Peyer's patch (tissue), 4 donors: ENCODE results near the gene AIF1L.

ENCODE experiments used
- CTCF ChIP-seq, 6 experiments: fragments of 450-650 bp in 4 of 6; fragments of 200-600 bp in 2 of 6; sonication (generic) in 1 of 6; IDR thresholded peaks; one replicate each; pipeline ENCODE4 v1.5.1; 2017 to 2019; ENCODE audit warnings: antibody characterized with exemption in 6 of 6, mild to moderate bottlenecking in 3 of 6, moderate library complexity in 1 of 6
- POLR2A ChIP-seq, 2 donors: fragments of 450-650 bp; IDR thresholded peaks; one replicate each; pipeline ENCODE4 v1.5.1; 2017; ENCODE audit warnings: antibody characterized with exemption in 2 of 2, mild to moderate bottlenecking in 2 of 2, moderate library complexity in 2 of 2

DNA sequence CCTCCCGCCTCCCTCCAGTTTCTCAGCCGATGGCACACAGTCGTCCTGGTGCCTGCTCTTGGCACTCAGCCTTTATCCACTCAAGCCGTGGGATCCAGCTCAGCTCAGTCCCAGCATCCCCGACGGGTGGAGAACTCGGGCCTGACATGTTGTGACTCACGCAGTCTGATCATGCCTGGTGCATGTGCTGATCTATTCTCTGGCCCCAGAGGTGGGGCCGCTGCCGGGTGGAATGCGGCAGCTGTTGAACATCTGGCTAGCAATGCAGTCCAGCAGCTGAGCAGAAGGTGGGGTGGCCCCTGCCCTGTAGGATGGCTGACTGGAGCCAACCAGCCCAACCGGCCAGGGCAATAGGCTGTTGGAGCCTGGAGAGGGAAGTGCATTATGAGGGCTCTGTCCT lies 1.7 kb upstream of the AIF1L start:
- no peak for TF ChIP-seq CTCF (IDR thresholded peaks at IDR 0.05)
- no peak for TF ChIP-seq POLR2A (IDR thresholded peaks at IDR 0.05)
